GM06990 (cell line): ENCODE measurements around the gene SETX.

Experiments
- DNase-seq: peaks from one replicate; pipeline ENCODE4 v3.0.0-alpha.2; 2011; ENCODE audit not compliant: insufficient read length; ENCODE audit errors: extremely low read depth
- H3K27me3 ChIP-seq: replicated peaks from 2 replicates; pipeline ENCODE4 v1.6.0; 2011; ENCODE audit warnings: low read length; ENCODE audit not compliant: control insufficient read depth, insufficient read depth
- H3K36me3 ChIP-seq: 2 replicates; pipeline ENCODE4 v1.5.1; 2011; ENCODE audit warnings: low read length; ENCODE audit not compliant: control insufficient read depth, insufficient read depth
- H3K4me3 ChIP-seq: replicated peaks from 2 replicates; pipeline ENCODE4 v1.5.1; 2011; ENCODE audit warnings: low read depth, mild to moderate bottlenecking, control low read depth, low read length
- TF ChIP-seq, protein P1 (sequence below): IDR thresholded peaks from 2 replicates; pipeline ENCODE4 v1.5.1; 2011; ENCODE audit warnings: low read length, control low read depth, mild to moderate bottlenecking, inconsistent platforms; ENCODE audit not compliant: insufficient read depth, poor library complexity, severe bottlenecking

The SETX gene

GRCh38 chr9:132238026-132238972, 116.5 kb downstream of the SETX start:
- Histone ChIP-seq H3K36me3 (no peaks in the 10 kb centered on the region), H3K4me3 (no peak overlapping the region), H3K27me3 (peaks cover under 1% of the 10 kb centered on the region)
- TF ChIP-seq, protein P1, sequence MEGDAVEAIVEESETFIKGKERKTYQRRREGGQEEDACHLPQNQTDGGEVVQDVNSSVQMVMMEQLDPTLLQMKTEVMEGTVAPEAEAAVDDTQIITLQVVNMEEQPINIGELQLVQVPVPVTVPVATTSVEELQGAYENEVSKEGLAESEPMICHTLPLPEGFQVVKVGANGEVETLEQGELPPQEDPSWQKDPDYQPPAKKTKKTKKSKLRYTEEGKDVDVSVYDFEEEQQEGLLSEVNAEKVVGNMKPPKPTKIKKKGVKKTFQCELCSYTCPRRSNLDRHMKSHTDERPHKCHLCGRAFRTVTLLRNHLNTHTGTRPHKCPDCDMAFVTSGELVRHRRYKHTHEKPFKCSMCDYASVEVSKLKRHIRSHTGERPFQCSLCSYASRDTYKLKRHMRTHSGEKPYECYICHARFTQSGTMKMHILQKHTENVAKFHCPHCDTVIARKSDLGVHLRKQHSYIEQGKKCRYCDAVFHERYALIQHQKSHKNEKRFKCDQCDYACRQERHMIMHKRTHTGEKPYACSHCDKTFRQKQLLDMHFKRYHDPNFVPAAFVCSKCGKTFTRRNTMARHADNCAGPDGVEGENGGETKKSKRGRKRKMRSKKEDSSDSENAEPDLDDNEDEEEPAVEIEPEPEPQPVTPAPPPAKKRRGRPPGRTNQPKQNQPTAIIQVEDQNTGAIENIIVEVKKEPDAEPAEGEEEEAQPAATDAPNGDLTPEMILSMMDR: no peak
- no peak for DNase-seq

DNA sequence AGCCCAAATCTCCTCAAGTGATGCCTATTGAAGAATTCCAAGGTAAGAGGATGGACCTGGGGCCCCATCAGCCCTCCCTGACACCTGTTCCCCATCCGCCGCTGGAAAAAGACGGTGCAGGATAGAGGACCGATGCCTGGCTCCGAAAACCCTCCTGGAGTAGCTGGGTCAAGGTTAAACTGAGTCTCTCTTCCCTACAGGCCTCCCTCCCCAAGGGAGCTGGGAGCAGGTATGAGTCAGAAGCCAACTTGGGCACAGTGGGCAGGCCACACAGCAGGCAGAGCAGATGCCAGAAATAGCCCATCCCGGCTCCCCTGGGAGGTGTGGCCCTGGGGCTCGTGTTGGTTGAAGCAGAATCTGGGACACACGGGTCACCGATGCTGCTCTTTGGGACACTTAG, 117.3 kb downstream of the SETX start:
- Histone ChIP-seq H3K4me3 (no peak overlapping the region), H3K36me3 (no peaks in the 10 kb centered on the region), H3K27me3 (peaks cover 1% of the 10 kb centered on the region)
- TF ChIP-seq, protein P1: no peak
- no peak for DNase-seq

DNA sequence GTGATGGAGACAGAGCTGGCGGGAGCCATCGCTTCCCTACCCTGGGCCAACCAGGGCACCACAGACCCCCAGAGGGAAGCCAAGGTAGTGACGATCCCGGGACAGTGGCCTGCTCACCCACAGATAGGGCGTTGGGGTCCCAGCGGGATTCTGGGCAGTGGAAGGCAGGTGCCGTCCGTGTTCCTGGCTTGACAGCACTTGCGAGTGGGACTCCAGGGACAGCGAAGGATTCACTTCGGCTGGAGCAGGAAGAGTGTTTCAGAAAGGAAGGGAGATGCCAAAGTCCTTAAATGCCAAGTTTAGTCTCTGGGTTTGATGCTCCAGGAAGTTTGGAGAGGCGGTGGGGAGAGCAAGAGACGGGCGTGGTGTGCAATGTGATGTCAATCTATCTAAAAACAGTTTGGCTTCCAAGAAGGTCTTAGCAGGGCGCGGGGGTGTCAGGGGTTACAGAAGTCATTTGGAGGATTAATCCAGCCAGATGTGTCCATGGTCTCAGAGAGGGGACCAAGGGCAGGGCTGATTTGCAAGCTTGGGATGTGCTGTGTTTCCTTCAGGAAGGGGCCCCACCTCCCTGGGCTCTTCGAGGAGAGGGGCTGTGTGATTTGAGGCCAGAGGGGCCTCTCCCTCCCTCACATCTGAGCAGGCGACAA, 118.0 kb downstream of the SETX start:
- Histone ChIP-seq H3K4me3 (no peak overlapping the region), H3K27me3 (peaks cover 1% of the 10 kb centered on the region), H3K36me3 (no peaks in the 10 kb centered on the region)
- TF ChIP-seq, protein P1: no peak
- no peak for DNase-seq

GRCh38 chr9:132235894-132236661, 118.7 kb downstream of the SETX start:
- Histone ChIP-seq H3K4me3 (no peak overlapping the region), H3K36me3 (no peaks in the 10 kb centered on the region), H3K27me3 (peaks cover 1% of the 10 kb centered on the region)
- DNase-seq: peak; percentile 38
- TF ChIP-seq, protein P1: peak; percentile 99

DNA sequence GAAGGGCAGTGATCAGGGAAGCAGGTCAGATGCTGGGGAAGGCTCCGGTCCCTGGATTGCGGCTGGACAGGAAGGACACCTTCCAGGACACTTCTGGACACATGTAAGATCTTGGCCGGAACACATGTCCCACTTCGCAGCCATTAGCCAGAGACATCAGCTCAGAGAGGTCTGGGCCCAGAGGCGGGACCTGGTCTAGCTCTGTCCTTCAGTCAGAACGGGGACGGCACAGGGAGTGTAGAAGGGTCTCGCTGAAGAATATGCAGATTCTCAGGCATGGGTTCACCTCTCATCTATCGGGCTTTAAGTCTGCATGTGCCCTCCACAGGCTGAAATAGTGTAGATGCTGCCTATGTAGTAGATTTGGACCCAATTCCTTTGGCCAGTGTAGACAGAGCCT, 119.7 kb downstream of the SETX start:
- Histone ChIP-seq H3K4me3 (no peak overlapping the region), H3K27me3 (peaks cover 1% of the 10 kb centered on the region), H3K36me3 (no peaks in the 10 kb centered on the region)
- TF ChIP-seq, protein P1: no peak
- DNase-seq: no peak
